Spleen (tissue), 11 donors: Measurements from ENCODE around the gene CD164L2. TPM values are rescaled to one million over a fixed set of nuclear protein-coding genes. Genes with fewer than 3 reads are reported as not detected.
A peak's percentile ranks its signal among the peaks of the same experiment; 100 is the strongest.

Experiments
- DNase-seq: peaks from one replicate; pipeline ENCODE4 v3.0.0-alpha.2; 2020
- H3K27ac ChIP-seq, 8 donors: fragments of 200-600 bp; sonication (generic) in 7 of 8; 1 replicate in 4 of 8; 2 replicates in 4 of 8; pipeline versions ENCODE4 v1.5.0 to v1.8.0; 2016 to 2021; ENCODE audit warnings: inconsistent platforms in 4 of 8, mild to moderate bottlenecking in 4 of 8, moderate library complexity in 1 of 8
- H3K27me3 ChIP-seq, 7 donors: fragments of 200-600 bp; sonication (generic) in 6 of 7; replicated peaks in 1 of 7; 1 replicate in 4 of 7; 2 replicates in 3 of 7; pipeline versions ENCODE4 v1.5.0 to v1.8.0; 2016 to 2021; ENCODE audit warnings: inconsistent platforms in 3 of 7, mild to moderate bottlenecking in 1 of 7
- H3K36me3 ChIP-seq, 6 donors: fragments of 200-600 bp; sonication (generic) in 5 of 6; 1 replicate in 4 of 6; 2 replicates in 2 of 6; pipeline versions ENCODE4 v1.5.0 to v1.8.0; 2016 to 2021; ENCODE audit warnings: inconsistent platforms in 2 of 6
- H3K4me1 ChIP-seq, 6 donors: fragments of 200-600 bp; sonication (generic) in 5 of 6; 1 replicate in 3 of 6; 2 replicates in 3 of 6; pipeline versions ENCODE4 v1.5.0 to v1.8.0; 2016 to 2021; ENCODE audit warnings: inconsistent platforms in 3 of 6
- H3K4me3 ChIP-seq, 8 donors: fragments of 200-600 bp; sonication (generic) in 7 of 8; 1 replicate in 4 of 8; 2 replicates in 4 of 8; pipeline versions ENCODE4 v1.5.0 to v1.8.0; 2016 to 2021; ENCODE audit warnings: inconsistent platforms in 4 of 8, mild to moderate bottlenecking in 4 of 8, moderate library complexity in 2 of 8
- H3K9me3 ChIP-seq, 8 donors: fragments of 200-600 bp; sonication (generic) in 7 of 8; 1 replicate in 4 of 8; 2 replicates in 4 of 8; pipeline versions ENCODE4 v1.5.0 to v1.8.0; 2016 to 2021; ENCODE audit warnings: inconsistent platforms in 4 of 8
- POLR2A ChIP-seq, 3 donors: fragments of 450-650 bp; IDR thresholded peaks; one replicate each; pipeline ENCODE4 v1.5.1; 2017; ENCODE audit warnings: antibody characterized with exemption in 3 of 3, mild to moderate bottlenecking in 1 of 3
- POLR2AphosphoS5 ChIP-seq, 3 donors: sonication (generic); formaldehyde crosslinking; IDR thresholded peaks; one replicate each; pipeline ENCODE4 v1.5.1; 2017; ENCODE audit warnings: antibody characterized with exemption in 3 of 3
- WGBS, 5 donors: extraction: QIAGEN DNeasy Blood & Tissue Kit in 3 of 5; methylation state at CpG; one replicate each; pipeline versions ENCODE4 v1.1.5 to v1.1.7; 2013 to 2018; 5-methylcytosine and 5-hydroxymethylcytosine counted together
- intact Hi-C: fragments of 100-400 bp; cut with DNase I; formaldehyde crosslinking; loops from one replicate; pipeline ENCODE4 v1.15.0; 2023; ENCODE audit warnings: low total_unique reads
- polyA plus RNA-seq, 3 donors: library from polyadenylated mRNA; stranded (reverse); fragments of 200-250 nt; gene quantifications; one replicate each; pipeline ENCODE4 v1.2.1, GENCODE V29; 2013
- total RNA-seq, 7 donors: library from RNA; depleted of rRNA in 3 of 7; stranded (reverse); fragments of >200 nt in 3 of 7; fragmentation: NEBNext Ultra II Directional in 4 of 7; extraction: Animal tissue kit (Norgen Biotek cat#: 25700) in 4 of 7; gene quantifications; one replicate each; pipeline versions ENCODE4 v1.1.0 to v1.2.1, GENCODE V29; 2016 to 2021
- TF ChIP-seq, protein P1 (sequence below), 11 experiments: fragments of 200-600 bp in 7 of 11; fragments of 450-650 bp in 4 of 11; sonication (generic) in 4 of 11; IDR thresholded peaks in 8 of 11; conservative IDR thresholded peaks in 3 of 11; 1 replicate in 7 of 11; 2 replicates in 4 of 11; pipeline versions ENCODE4 v1.4.0 to v1.8.0; 2016 to 2021; ENCODE audit warnings: antibody characterized with exemption in 11 of 11, inconsistent platforms in 4 of 11, mild to moderate bottlenecking in 1 of 11
- donor health status: healthy with polysubstance abuse.
- donor health status: DM: no; HTN: no; CAD: no; lungs with moderate emphysema.
- donor health status: DM: no; HTN: no; CAD: no.
- donor health status: Bipolar disorder and iron deficiency.
- donor health status: healthy.
- donor health status: DM: no; HTN: no; CAD: no.
- donor health status: DM: yes; HTN: yes; CAD: no.

Gene CD164L2
- total and polyA plus RNA-seq, 10 donors = 0.06 TPM; not detected in 9

- WGBS, 5 donors = 22 to 41% (median 33%) methylated on average over 8 of the region's 8 CpGs
- TF ChIP-seq POLR2AphosphoS5 (IDR thresholded peaks at IDR 0.05) (peak; percentile 82 to 84 (median 82)), POLR2A (IDR thresholded peaks at IDR 0.05) (no peak)
- TF ChIP-seq, protein P1, sequence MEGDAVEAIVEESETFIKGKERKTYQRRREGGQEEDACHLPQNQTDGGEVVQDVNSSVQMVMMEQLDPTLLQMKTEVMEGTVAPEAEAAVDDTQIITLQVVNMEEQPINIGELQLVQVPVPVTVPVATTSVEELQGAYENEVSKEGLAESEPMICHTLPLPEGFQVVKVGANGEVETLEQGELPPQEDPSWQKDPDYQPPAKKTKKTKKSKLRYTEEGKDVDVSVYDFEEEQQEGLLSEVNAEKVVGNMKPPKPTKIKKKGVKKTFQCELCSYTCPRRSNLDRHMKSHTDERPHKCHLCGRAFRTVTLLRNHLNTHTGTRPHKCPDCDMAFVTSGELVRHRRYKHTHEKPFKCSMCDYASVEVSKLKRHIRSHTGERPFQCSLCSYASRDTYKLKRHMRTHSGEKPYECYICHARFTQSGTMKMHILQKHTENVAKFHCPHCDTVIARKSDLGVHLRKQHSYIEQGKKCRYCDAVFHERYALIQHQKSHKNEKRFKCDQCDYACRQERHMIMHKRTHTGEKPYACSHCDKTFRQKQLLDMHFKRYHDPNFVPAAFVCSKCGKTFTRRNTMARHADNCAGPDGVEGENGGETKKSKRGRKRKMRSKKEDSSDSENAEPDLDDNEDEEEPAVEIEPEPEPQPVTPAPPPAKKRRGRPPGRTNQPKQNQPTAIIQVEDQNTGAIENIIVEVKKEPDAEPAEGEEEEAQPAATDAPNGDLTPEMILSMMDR (IDR thresholded peaks at IDR 0.05 in 8 of 11, conservative IDR thresholded peaks at IDR 0.05 in 3 of 11) = peak in 10 of 11 experiments; percentile 46 to 70 (median 56)
- H3K9me3 ChIP-seq = no peaks in the 10 kb centered on the region
- H3K4me1 ChIP-seq = peaks cover 31 to 90% (median 57%) of the 10 kb centered on the region in 6 donors
- no peaks in the 10 kb centered on the region for H3K27me3 ChIP-seq
- peak; percentile 91 for DNase-seq
- intact Hi-C loops = loop anchor here (5.0 kb wide), 2 partner anchors 205 to 260 kb away; no protein-coding TSS in a partner anchor
- H3K27ac ChIP-seq = peak overlapping the region in 7 of 8 donors; percentile 67 to 84 (median 75)
- peaks cover 0 to 29% (median 7%) of the 10 kb centered on the region in 6 donors for H3K36me3 ChIP-seq
- no peak overlapping the region for H3K4me3 ChIP-seq
Measured at GRCh38 chr1:27402349-27402754, 19.2 kb upstream of the CD164L2 start.

GRCh38 chr1:27400963-27401341 is 17.8 kb upstream of the CD164L2 start:
- Histone ChIP-seq H3K27ac (no peak overlapping the region), H3K36me3 (peaks cover 0 to 15% (median 0%) of the 10 kb centered on the region in 6 donors), H3K4me1 (peaks cover 31 to 86% (median 47%) of the 10 kb centered on the region in 6 donors), H3K9me3 (no peaks in the 10 kb centered on the region), H3K27me3 (no peaks in the 10 kb centered on the region), H3K4me3 (no peak overlapping the region)
- no peak for DNase-seq
- no peak for TF ChIP-seq POLR2A (IDR thresholded peaks at IDR 0.05)
- peak in 1 of 3 donors; percentile 79 for TF ChIP-seq POLR2AphosphoS5 (IDR thresholded peaks at IDR 0.05)
- TF ChIP-seq, protein P1 (IDR thresholded peaks at IDR 0.05 in 8 of 11, conservative IDR thresholded peaks at IDR 0.05 in 3 of 11) = no peak
- intact Hi-C loops = loop anchor here (5.0 kb wide), 2 partner anchors 206 to 261 kb away; no protein-coding TSS in a partner anchor
- 89 to 98% (median 93%) methylated on average over 5 of the region's 5 CpGs for WGBS, 5 donors

DNA sequence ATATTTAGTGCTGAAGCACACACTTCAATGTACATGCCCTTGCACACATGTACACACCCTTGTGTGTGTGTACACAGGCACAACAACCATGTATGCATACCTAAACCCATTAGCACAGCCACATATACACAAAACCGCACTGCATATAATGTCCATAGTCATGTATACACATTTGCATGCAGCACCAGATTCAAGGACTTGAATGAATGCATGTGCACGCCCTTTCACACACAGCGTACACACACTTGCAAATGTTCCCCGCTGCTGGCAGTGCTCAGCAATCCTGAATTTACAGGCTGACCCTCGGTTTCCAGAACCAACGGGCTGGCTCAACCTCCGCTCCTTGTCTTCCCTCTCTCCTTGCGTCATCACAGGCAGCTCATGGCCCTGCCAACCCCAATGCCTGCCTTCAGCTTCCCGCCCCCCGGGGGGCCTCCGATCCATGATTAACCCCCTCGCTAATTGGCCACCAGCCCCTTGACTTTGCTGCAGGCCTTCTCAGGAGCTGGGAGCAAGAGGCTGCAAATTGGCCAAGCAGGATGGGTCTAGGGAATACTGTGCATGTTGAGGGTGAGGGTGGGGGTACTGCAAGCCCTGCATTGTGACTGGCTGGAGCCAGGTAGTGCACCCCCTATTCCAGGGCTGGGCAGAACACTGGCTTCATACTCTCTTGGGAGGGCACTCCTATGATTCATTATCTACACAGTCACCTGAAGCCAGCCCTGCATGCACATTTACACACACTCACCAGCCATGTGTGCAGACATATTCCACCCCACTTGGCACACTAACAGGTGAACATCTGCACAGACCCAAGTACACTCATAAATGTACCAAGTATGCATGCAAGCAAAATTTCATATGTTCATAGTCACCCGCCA is 17.2 kb upstream of the CD164L2 start:
- no peaks in the 10 kb centered on the region for H3K9me3 ChIP-seq
- no peak overlapping the region for H3K4me3 ChIP-seq
- H3K4me1 ChIP-seq = peaks cover 33 to 86% (median 49%) of the 10 kb centered on the region in 6 donors
- no peaks in the 10 kb centered on the region for H3K27me3 ChIP-seq
- peak; percentile 58 to 74 (median 60) for TF ChIP-seq POLR2AphosphoS5 (IDR thresholded peaks at IDR 0.05)
- TF ChIP-seq, protein P1 (IDR thresholded peaks at IDR 0.05 in 8 of 11, conservative IDR thresholded peaks at IDR 0.05 in 3 of 11) = no peak
- TF ChIP-seq POLR2A (IDR thresholded peaks at IDR 0.05) = no peak
- intact Hi-C loops = loop anchor here (5.0 kb wide), 2 partner anchors 207 to 262 kb away; no protein-coding TSS in a partner anchor
- H3K36me3 ChIP-seq = peaks cover 0 to 9% (median 0%) of the 10 kb centered on the region in 6 donors
- no peak for DNase-seq
- WGBS, 5 donors = 55 to 76% (median 64%) methylated on average over 13 of the region's 13 CpGs
- H3K27ac ChIP-seq = no peak overlapping the region
